C4-2B (cell line): ENCODE data around the gene PTPRA.

Experiments
- CTCF ChIP-seq: fragments of 450-650 bp; conservative IDR thresholded peaks from 2 replicates; pipeline ENCODE4 v1.5.1; 2017; ENCODE audit warnings: mild to moderate bottlenecking
- ZFX ChIP-seq: fragments of 450-650 bp; IDR thresholded peaks from 2 replicates; pipeline ENCODE4 v1.6.1; 2017

GRCh38 chr20:2864626-2865025, 8.7 kb upstream of the PTPRA start:
- TF ChIP-seq CTCF = no peak
- no peak for TF ChIP-seq ZFX
